Fibroblast of skin of right biceps (primary cell): ENCODE results near the gene PIGP.
A peak's percentile ranks its signal among the peaks of the same experiment; 100 is the strongest.
"Not testable (repeated sequence)": the region's sequence is repeated elsewhere in the genome, so short reads cannot be mapped to it uniquely, and the experiment has no call there.

Experiments
- DNase-seq: peaks from one replicate; pipeline ENCODE4 v3.0.0-alpha.2; 2013

PIGP gene

DNA sequence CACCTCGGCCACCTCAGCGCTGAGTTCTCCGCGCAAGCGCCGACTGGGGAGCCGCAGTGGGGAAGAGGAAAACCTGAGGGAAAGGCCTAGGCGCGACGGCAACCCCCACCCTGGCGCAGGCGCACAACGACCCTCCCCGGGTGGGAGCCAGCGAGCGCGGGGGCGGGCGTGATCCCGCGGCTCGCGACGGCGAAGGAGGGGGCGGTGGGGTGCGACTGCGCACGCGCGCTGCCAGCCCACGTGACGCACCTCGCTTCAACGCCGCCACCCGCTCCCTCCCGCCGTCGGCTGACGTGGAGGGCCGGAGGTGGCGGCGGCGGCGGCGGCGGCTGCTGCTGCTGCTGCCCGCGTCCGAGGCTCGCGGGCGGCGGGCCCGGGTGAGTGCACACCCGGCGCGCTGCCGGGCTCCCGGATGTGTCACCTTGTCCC lies at the start of gene PIGP, which contains the start of gene TTC3:
PIGP (minus strand) TSS at position 84 of the 429 bp plus-strand sequence. CDS start 556 bp downstream, outside the sequence.
TTC3 (plus strand) TSS at position 267 of the 429 bp plus-strand sequence. CDS start 14,004 bp downstream, outside the sequence.
- DNase-seq, result peak; percentile 96

- no peak for DNase-seq
These were observed 46.7 kb upstream of the PIGP start for GRCh38 chr21:37119421-37120218.

- DNase-seq, result no peak
These were observed 45.4 kb upstream of the PIGP start for GRCh38 chr21:37118187-37118826.

DNA sequence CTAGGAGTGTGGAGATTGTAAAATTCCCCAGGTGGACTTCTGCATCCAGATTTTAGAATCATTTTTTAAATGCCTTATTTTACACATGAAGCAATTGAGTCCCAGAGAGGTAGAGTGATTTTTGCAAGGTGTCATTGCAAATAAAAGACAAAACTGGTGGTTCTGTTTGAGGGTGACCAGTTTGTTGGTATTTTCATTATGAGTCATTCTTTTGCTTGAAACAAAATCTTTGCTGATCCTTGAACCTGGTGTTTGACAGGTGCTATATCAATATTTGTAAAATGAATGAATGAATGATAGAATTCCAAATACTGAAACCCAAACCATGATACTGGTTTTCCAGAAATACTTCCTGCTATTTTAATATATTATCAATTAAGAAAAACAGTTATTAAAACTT lies 44.3 kb upstream of the PIGP start:
- no peak for DNase-seq

DNA sequence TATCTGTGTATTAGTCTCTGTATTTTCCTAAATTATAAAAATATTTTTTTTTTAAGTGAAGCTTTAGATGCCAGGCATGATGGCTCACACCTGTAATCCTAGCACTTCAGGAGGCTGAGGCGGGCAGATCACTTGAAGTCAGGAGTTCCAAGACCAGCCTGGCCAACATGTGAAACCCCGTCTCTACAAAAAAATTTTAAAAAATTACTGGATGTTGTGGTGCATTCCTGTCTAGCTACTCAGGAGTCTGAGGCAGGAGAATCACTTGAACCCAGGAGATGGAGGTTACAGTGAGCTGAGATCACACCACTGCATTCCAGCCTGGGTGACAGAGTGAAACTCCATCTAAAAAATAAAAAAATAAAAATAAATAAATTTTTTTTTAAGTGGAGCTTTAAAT lies 43.6 kb upstream of the PIGP start:
- DNase-seq, result not testable (repeated sequence)

DNA sequence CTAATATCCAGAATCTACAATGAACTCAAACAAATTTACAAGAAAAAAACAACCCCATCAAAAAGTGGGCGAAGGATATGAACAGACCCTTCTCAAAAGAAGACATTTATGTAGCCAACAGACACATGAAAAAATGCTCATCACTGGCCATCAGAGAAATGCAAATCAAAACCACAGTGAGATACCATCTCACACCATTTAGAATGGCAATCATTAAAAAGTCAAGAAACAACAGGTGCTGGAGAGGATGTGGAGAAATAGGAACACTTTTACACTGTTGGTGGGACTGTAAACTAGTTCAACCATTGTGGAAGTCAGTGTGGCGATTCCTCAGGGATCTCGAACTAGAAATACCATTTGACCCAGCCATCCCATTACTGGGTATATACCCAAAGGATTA lies 41.4 kb upstream of the PIGP start:
- DNase-seq, result not testable (repeated sequence)

GRCh38 chr21:37111029-37111428 lies 38.2 kb upstream of the PIGP start:
- DNase-seq, result not testable (repeated sequence)

DNA sequence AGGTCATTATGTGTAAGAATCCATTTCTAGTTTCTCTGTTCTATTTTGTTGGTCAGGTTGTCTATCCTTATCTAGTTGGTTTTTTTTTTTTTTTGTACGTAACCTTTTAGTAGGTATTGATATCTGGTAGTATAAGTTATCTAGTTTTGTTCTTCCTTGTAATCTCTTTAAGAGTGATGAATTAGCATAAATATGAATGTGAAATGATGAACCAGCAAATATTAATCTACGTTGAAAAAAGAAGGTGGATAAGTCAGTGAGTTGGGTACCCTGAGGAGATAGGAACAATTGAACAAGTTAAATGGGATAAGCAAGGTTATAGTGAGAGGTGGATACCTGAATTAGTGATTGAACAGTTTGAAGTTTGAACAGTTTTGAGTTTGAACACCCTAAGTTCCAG lies 34.1 kb upstream of the PIGP start:
- DNase-seq, result no peak

GRCh38 chr21:37102746-37103145 lies 29.9 kb upstream of the PIGP start:
- not testable (repeated sequence) for DNase-seq

- DNase-seq, result no peak
These were observed 28.5 kb upstream of the PIGP start for GRCh38 chr21:37101384-37101783.

DNA sequence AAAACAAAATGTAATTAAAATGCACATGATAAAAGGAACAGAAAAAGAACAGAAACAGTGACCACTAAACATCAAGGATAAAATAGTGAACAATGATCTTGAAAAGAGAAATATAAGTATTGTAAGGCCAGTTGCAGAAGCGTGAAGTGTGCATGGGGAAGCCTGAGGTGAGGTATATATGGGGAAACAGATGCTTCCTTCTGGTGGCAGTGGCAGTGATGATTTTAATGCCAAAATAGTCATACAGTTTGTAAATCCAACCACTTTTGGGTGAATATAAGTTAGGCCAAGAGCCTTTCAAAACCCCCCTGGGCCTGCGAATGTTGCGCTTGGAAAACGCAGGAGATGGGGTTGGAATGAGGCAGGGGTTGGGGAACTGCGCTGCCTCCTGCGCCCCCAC lies 27.4 kb upstream of the PIGP start:
- DNase-seq, result no peak

- no peak for DNase-seq
These were observed 25.9 kb upstream of the PIGP start for GRCh38 chr21:37098751-37099150.

GRCh38 chr21:37095821-37096220 lies 22.9 kb upstream of the PIGP start:
- no peak for DNase-seq

DNA sequence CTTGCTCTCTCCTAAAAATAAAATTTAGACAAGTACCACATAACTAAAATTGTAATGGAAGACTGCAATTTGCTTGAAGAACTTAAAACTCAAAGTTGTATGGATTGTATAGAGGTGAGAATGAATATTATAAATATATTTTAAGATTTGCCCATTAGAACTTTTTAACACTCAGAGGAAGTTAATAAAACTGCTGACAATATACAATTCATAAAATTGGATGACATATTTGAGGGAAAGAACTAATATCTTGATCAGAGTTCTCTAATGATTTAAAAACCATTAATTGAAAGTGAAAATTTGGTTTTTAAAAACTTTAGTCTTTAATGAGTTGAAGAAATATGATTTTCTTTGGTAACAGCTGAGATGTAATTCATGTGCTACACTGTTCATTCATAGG lies 21.1 kb upstream of the PIGP start:
- no peak for DNase-seq

DNA sequence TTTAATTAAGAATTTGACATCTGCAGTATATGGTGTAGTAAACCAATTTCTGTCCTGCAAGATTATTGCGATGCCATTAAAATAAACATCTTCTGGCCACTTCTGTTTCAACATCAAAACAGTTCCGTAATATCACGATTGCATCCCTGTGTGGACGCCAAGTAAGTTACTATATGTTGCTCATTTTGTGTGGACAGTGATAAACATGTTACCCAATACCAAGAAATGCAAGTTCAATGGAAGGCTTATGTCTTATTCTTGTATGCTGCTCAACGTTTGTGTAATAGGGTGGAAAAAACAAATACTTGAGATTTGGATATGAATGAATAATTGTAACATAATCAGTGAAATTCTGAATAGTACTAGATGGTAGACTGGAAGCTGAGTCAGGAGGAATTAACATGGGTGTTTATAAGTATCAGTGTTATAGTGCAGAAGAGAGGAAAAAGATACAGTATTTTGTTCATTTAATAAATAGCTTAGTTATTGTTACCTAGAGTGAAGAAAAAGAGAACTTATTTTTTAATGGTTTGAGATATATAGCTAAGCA lies 15.4 kb upstream of the PIGP start:
- no peak for DNase-seq

- peak; percentile 71 for DNase-seq
These were observed 14.3 kb upstream of the PIGP start for GRCh38 chr21:37087188-37087587.

- no peak for DNase-seq
These were observed 12.9 kb upstream of the PIGP start for GRCh38 chr21:37085726-37086125.

- DNase-seq, result no peak
These were observed 10.1 kb upstream of the PIGP start for GRCh38 chr21:37082856-37083528.

DNA sequence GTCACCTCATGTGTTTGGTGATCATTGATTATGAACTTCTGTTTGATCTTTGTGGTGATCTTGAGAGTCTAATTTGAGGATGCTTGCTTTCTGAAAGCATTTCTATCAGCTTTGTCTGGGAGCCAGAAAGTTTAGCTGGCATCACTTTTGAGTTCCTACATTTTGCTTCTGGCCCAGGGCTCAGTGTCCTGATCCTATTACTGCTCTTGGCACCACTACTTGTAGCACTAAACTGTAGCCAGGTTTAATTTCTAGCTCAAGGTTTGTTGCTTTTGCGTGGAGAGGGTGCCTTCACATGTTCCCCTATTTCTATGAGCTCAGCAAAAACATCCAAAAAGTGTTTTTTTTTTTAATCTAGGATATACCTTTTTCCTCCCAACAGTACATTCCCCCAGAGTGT lies 9.5 kb upstream of the PIGP start:
- no peak for DNase-seq

GRCh38 chr21:37079211-37079824 lies 6.4 kb upstream of the PIGP start:
- no peak for DNase-seq

GRCh38 chr21:37077403-37077802 lies 4.5 kb upstream of the PIGP start:
- no peak for DNase-seq

DNA sequence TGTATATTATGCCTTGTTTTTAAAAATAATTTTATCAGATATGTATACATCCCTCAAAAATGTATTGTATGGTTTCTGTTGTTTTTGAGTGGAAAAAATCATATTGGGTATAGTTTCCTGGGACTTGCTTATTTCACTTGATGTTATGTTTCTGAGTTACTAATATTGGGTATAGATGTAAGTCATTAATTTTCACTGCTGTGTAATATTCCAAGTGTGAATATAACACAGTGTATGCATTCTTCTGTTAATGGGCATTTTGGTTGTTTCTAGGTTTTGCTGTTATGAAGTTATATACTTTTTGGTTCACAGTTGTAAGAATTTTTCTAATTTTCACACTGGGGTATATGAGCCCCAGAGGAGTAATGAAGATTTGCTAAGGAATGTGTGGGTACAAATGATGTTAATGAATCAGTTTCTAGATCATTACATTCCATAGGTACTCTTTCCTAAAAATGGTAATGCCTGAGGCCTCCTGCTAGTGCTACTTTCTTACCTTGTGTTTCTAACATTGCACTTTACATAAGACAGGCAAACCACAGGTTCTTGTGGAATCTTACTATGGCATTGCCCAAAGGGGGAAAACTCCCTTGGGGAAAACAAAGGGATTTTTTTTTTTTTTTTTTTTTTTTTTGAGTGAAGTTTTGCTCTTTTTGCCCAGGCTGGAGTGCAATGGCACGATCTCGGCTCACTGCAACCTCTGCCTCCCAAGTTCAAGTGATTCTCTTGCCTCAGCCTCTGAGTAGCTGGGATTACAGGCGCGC lies 3.4 kb upstream of the PIGP start:
- DNase-seq, result no peak
